GM04503 (cell line): ENCODE results near the gene TIMP2.
"Not testable (repeated sequence)": the region's sequence is repeated elsewhere in the genome, so short reads cannot be mapped to it uniquely, and the experiment has no call there.

Experiments used
- DNase-seq: peaks from one replicate; pipeline ENCODE4 v3.0.0-alpha.2; 2012; ENCODE audit warnings: low read depth

Gene TIMP2

DNA sequence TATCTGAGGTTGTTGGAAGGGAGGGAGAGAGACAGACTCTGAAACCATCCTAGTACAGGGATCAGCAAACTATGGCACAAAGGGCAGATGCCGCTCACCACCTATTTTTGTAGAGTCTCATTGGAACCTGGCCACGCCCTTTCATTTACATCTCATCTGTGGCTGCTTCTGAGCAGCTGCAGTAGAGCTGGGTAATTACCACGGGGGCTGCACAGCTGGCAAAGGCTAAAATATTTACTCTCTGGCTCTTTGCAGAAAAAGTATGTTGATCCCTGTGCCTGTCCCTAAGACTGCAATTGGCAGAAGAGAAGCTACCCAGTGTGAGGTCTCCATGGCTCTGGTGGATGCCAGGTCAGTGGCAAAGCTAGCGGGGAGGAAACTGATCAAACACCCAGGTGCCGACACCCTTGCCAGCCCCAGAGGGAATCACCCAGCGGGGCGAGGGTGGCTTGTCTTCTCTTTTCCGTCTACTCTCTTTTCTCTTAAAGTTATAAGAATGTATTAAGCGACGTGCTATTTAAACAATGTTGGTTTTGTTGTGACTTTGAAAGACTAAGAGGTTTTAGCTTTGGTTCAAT, 36.2 kb downstream of the TIMP2 start:
- DNase-seq = no peak

GRCh38 chr17:78886954-78887353, 38.2 kb downstream of the TIMP2 start:
- DNase-seq = no peak

DNA sequence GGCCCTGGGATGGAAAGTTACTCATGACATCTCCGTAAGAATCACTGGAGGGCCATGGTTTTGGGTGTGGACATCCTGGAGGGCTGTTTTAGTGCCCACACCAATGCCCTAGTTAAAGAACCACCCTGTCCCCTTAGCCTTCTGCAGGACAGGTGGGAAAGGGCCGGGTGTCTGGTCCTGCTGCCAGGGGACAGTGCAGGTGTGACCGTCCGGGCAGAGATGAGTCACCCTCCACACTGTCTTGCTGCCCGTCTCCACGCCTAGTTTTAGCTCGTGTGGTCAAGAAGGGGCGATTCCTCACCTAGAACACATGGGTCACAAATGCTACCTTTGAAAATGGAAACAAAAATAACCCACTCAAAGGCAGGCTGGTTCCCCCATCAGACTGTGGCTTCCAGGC, 39.2 kb downstream of the TIMP2 start:
- DNase-seq = no peak

DNA sequence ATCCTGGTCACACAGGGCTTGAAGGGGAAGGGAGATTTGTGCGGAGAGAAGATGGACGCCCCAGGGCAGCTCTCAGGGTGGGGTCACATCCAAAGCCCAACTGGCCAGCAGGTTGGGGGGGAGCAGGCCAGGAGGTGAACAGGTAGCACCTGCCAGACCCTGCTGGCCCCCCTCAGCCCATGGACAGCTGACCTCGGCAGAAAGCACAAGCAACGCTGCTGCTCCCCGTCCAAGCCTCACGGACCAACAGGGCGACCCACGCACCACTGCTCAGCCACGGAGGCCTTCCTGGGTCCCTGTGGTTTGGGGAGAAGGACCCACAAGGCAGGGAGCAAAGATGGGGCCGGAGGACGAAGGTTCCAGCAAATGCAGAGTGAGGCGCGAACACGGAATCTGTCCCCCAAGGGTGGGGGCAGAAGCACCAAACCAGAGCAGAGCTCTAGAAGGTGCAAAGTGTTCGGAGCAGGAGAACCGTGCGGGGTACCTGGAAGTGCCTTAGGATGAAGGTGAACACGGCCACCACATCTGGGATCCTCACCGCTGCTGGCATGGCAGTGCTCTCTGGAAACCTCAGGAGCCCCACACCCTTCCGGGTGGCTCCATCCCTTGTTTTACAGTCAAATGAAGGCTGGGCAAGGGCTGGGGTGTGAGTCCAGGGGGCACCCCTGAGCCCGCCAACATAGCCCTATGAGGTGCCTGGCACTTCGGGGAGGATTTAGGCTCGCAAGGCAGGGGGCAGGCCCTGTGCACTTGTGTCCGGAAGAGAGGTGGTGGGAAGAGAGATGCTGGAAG, 40.1 kb downstream of the TIMP2 start:
- no peak for DNase-seq

DNA sequence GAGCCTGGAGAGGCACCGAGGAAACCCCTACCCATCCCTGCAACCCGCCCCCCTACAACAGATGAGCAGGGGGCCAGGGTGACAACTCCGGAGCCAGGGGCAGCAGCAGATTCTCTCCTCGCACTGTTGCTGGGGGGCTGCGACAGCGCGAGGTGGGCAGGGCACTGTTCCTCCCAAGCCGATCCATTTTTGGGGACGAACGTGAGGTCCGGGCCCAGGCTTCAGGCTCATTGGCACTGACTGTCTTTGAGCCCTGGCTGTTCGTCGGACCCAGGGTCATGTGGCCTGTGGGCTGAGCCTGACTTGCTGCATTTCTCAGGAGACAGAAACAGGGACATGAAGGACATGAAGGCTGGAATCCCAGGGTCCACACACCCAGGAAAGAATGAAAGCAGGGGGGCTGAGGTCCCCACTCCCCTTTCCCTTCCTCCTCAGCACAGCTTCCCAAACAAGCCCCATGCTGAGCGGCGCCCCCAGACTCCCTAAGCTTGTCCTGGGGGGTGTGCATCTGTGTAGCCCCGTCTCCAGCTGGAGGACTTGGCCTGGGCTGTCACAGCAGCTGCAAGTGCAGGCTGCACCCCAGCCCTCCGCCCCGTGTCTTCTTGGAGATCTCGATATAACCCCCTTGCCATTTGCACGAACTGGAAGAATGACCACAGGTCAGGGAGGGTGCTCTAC, 40.9 kb downstream of the TIMP2 start:
- no peak for DNase-seq

- DNase-seq = peak; percentile 87
These were observed 41.6 kb downstream of the TIMP2 start for GRCh38 chr17:78883533-78884131.

DNA sequence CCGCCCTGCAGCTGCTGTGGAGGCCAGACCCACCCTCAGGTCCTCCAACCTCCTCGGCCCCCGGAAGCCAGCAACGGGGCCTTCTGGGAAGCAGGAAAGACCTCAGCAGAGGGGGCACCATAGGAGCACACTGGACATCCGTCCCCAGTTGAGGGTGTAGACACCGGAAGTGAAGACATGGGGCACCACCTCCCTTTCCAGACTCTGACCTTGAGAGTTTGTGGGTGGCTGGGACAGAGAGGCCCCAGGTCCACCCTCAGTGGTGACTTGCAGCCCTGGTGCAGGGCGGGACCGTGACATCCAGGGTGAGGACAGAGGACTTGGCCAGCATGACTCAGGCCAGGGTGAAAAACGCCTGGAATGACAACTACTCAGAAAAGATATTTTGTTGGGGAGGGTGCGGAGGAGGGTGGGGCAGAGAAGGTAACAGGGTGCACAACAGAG, 42.1 kb downstream of the TIMP2 start:
- DNase-seq = peak; percentile 89

GRCh38 chr17:78882540-78883088, 42.6 kb downstream of the TIMP2 start:
- no peak for DNase-seq

DNA sequence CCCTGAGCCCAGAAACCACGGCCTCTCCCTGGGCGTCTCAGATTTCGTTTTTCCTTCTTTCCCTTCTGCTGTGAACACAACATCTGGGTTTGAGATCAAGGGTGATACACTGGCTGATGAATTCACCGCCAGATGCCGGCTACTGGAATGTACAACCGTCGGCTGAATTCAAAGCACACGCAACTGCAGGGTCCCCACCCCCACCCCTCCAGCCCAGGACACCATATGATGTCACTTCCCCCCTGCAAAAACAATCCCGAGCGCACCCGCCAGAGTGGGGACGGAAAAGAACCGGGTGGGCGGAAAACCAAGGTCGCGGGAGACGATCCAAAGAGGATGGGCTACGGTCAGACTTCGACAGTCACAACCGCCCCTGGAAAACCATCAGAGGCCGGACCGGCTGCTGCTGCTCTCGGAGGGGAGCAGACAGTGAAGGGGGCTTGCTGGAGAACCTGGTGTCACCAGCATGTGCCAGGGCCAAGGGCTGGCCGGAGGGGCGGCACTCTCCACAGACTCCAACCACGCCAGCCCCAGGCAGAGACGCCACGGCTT, 45.5 kb downstream of the TIMP2 start:
- DNase-seq = peak; percentile 60

GRCh38 chr17:78878871-78879527, 46.2 kb downstream of the TIMP2 start:
- DNase-seq = no peak

DNA sequence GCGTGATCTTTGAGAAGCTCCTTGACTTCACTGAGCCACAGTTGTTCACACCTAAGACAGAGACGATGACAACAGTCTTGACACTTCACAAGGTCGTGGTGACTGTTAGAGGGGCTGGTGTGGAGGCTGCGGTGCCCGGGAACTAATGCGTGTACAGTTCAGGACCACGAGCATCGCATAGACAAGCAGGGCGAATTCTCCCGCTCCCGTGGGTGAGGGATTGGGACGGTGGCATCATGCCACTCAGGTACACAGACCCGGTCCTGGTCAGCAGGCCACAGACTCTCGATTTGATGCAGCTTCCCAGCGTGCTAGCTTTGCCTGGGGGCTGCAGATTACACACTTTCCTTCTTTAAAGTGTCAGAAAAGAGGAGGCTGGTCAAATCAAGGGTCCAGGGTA, 46.9 kb downstream of the TIMP2 start:
- no peak for DNase-seq

DNA sequence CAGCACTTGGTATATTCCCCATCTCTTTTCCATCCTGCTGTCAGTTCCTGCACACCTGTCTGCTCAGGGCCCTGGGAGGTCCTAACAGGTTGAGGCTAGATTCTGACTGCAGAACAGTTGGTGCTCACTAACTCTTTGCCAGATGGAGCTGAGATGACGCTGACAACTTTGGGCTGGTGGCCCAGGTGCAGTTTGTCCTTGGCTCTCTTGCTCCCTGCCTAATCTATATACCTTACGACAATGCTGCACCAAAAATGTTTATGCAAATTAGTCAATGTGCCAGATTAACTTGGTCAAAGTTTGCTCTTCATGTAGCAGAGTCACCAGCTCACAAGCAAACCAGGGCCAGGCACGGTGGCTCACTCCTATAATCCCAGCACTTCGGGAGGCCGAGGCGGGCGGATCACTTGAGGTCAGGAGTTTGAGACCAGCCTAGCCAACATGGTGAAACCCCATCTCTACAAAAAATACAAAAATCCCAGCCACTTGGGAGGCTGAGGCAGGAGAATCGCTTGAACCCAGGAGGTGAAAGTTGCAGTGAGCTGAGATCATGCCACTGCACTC, 48.2 kb downstream of the TIMP2 start:
- DNase-seq = not testable (repeated sequence)

DNA sequence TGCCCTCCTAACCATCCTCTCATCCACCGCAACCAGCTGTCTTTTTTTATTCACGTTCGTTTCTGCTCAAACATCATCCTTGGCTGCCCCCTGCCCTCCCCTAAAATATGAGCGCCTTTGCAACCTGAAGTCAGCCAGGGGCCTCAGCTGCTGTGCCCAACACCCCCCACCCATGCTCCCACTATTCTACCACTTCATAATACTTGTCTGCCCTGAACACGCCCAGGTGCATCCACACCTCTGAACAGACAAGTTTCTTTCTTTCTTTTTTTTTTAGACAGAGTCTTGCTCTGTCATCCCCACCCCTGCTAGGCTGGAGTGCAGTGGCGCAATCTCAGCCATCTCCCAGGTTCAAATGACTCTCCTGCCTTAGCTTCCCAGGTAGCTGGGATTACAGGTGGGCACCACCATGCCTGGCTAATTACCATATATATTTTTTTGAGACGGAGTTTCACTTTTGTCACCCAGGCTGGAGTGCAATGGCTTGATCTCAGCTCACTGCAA, 49.0 kb downstream of the TIMP2 start:
- no peak for DNase-seq

DNA sequence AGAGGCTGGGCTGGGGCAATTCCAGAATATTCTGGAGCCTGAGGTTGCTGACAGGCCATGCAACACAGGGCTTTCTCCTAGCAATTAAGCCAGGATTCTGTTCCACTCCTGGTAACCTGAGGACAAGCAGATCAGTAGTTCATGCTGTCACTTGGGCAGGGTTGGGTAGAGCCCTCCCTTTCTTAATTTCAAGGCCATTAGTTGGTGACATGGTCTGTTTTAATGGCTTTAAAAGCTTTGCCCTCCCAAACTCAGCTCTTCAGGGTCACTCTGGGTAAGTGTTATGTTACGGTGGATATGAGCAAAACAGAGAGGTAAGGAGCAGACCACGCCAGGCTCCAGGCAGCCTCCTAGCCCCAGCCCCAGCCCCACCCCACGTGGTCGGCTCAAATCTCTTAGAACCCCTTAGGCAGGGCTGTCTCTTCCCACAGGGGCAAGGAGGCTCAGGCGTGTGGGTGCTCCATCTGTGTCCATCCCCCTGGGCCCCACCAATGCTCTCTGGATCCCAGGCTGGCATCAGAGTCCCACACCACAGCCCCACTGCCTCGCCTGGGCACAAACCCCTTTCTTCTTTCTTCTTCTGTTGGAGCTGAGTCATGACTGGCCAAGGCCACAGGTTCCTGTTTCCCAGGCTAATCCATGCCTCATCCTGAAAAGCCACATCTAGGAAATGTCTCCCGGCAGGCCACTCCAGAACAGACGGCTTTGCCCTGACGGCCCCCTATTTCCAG, 49.7 kb downstream of the TIMP2 start:
- DNase-seq = no peak

GRCh38 chr17:78873519-78874340, 51.5 kb downstream of the TIMP2 start:
- DNase-seq = no peak

DNA sequence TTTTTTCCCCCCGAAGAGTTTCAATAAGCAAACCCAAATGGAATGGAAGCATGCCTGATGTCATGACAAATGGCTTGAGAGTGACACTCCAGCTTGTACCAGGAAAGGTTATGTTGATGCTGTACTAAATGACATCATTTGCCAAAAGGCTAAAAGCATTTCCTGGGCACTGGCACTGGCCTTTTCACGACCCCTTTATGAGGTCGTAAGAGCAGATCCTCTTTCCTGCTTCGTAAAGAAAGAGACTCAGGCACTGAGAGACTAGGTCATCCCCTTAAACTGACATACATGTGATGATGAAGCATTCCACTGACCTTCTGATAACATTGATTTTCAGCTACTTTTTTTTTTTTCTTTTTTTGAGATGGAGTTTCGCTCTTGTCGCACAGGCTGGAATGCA, 52.7 kb downstream of the TIMP2 start:
- no peak for DNase-seq

GRCh38 chr17:78870621-78871020, 54.6 kb downstream of the TIMP2 start:
- no peak for DNase-seq

GRCh38 chr17:78868391-78868790, 56.8 kb downstream of the TIMP2 start:
- peak; percentile 62 for DNase-seq

DNA sequence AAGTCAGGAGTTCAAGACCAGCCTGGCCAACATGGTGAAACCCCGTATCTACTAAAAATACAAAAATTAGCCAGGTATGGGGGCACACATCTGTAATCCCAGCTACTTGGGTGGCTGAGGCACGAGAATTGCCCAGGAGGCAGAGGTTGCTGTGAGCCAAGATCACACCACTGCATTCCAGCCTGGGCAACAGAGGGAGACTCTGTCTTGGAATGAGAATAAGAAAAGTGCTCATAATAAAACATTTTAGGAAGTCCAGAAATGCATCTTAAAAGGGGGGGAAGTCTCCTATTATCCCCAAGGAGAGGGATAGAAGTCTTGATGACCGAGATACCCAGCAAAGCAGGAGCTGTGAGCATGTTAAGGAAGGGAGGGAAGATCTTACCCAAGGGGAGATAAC, 58.1 kb downstream of the TIMP2 start:
- DNase-seq = not testable (repeated sequence)
